KOPT-K1 (cell line): ENCODE results near the gene TRPV4.
A peak's percentile ranks its signal among the peaks of the same experiment; 100 is the strongest.

Source experiments
- H3K27ac ChIP-seq: fragments of 200-600 bp; sonication (generic); 2 replicates; pipeline ENCODE4 v1.5.1; 2016; ENCODE audit warnings: antibody characterized with exemption, mild to moderate bottlenecking, low read depth, low read length; ENCODE audit not compliant: poor library complexity, severe bottlenecking
- H3K36me3 ChIP-seq: fragments of 200-600 bp; sonication (generic); 2 replicates; pipeline ENCODE4 v1.5.1; 2017; ENCODE audit warnings: antibody characterized with exemption, mild to moderate bottlenecking, low read length, moderate library complexity; ENCODE audit not compliant: insufficient read depth
- H3K9me3 ChIP-seq: fragments of 200-600 bp; sonication (generic); 2 replicates; pipeline ENCODE4 v1.5.1; 2017; ENCODE audit warnings: antibody characterized with exemption, low read length, mild to moderate bottlenecking; ENCODE audit not compliant: insufficient read depth, poor library complexity, severe bottlenecking

TRPV4 gene

GRCh38 chr12:109833307-109834189 lies at the start of gene TRPV4:
TSS of gene TRPV4 (minus strand) at chr12:109833398. CDS start at chr12:109814796, 18,602 bp downstream.
- H3K36me3 ChIP-seq, result no peaks in the 10 kb centered on the region
- no peak within 1 kb of the TSS for H3K27ac ChIP-seq
- H3K9me3 ChIP-seq, result no peaks in the 10 kb centered on the region

- no peaks in the 10 kb centered on the region for H3K9me3 ChIP-seq
- no peak overlapping the region for H3K27ac ChIP-seq
- no peaks in the 10 kb centered on the region for H3K36me3 ChIP-seq
Measured at GRCh38 chr12:109881752-109882151, 48.6 kb upstream of the TRPV4 start.

DNA sequence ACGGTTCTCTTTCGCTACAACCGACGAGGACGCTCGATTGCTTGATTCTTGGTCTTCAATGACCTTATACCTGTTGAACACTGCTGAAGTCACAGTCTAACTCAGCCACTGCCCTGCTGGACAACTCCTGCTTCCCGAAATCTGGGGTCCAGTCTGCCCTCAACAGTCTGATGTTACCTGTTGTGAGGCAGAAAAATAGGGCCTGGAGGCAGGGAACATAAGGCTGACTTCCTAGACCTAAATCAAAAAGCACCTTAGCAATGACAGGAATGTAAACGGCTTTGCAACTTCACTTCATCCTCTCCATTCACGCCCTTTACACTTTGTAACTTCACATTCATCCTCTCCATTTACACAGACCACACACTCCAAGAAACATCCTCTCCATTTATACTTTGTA lies 47.7 kb upstream of the TRPV4 start:
- Histone ChIP-seq H3K9me3 (no peaks in the 10 kb centered on the region), H3K36me3 (no peaks in the 10 kb centered on the region), H3K27ac (peak overlapping the region; percentile 23)

DNA sequence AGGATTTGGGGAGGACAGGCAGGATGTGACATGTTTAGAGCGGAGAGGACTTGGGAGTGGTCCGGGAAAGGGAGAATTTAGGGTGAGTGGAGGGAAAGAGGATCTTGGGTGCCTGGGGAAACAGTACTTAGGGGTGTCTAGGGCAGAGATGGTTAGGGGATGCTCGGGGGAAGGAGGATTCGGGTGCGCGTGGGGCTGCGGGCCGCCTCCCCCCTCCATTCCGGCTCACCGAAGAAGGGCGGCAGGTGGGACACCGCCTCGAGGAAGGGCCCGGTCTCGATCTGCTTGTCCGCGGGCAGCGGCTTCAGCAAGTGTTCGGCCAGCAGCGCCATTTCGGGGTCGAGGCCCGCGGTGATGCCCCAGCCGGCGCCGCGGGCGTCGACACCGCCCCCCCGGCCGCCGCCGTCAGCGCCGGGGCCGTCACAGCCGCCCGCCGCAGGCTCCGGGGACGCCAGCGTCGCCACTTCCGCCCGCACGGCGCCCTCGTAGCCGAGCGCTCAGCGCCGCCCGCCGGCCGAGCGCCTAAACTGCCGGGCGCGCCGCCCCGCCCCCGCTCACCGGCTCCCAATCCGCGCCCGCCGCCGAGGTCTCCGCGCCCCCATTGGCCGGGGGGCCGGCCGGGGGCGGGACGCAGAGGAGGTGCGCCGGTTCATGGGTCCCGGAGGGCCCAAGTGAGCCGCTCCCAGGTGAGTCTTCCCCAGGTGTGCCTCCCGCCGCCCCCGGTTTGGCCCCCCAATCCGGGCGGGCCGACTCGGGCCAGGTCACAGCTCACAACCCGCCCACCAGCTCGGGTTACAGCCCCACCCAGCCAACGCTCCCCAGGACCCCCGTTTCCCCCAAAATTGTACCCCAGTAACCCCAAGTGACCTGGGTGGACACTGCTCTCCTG lies 47.1 kb upstream of the TRPV4 start, which contains the start of gene GLTP:
GLTP (minus strand) TSS at position 499 of the 889 bp plus-strand sequence; CDS start at position 332, 167 bp downstream.
- H3K9me3 ChIP-seq, result no peaks in the 10 kb centered on the region
- H3K27ac ChIP-seq, result peak within 1 kb of the TSS; percentile 49
- no peaks in the 10 kb centered on the region for H3K36me3 ChIP-seq

- Histone ChIP-seq H3K36me3 (no peaks in the 10 kb centered on the region), H3K27ac (peak overlapping the region; percentile 49), H3K9me3 (no peaks in the 10 kb centered on the region)
Measured at GRCh38 chr12:109879351-109880042, 46.3 kb upstream of the TRPV4 start.

- no peak overlapping the region for H3K27ac ChIP-seq
Measured at GRCh38 chr12:109878749-109879148, 45.6 kb upstream of the TRPV4 start.

DNA sequence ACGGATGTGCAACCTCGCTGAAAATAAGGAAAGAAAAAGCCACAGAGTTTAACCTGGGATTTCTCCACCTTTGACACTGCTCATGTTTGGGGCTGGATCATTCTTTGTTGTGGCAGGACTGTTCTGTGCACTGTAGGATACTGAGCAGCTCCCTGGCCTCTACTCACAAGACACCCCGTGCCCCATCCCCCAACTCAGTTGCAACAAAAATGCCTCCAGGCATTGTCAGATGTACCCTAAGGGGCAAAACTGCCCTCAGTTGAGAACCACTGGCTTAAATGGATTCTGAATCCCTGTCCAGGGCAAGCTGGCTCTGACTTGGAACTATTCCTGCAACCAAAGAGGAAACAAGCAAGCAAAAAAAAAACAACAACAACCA lies 45.0 kb upstream of the TRPV4 start:
- no peaks in the 10 kb centered on the region for H3K36me3 ChIP-seq
- no peaks in the 10 kb centered on the region for H3K9me3 ChIP-seq
- no peak overlapping the region for H3K27ac ChIP-seq

More at GRCh38 chr12:109878749-109879148, 45.6 kb upstream of the TRPV4 start:
- H3K36me3 ChIP-seq, result no peaks in the 10 kb centered on the region
- H3K9me3 ChIP-seq, result no peaks in the 10 kb centered on the region

DNA sequence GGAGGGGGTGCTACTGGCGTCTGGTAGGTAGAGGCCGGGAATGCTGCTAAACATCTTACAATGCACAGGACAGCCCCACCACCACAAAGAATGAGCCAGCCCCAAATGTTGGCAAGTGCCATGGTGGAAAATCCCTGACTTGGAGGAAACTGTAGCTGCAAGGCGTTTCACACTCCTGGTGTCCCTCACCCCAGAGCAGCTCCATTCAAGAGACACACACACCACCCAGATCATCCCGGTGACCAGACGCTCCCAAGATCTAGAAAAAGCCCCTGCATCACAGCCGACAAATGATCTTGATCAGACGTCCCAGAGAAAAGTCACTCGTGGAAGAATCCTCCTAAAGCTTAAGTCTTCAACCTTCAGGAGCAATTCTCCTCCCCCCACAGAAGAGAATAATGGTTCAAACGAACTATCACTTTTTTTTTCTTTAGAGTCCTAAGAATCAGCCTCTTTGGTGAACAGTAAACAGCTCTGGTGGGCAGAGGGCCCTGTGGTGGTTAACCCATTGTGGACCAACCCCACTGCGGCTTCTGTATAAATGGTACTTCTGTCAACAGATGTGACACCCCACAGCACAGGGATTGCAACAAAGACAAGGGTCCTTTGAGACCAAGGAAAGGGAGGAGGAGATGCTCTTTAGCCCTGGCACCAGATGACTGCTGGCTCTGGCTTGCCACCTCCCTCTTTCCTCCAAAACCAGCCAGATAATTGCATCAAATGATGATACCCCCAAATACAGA lies 44.5 kb upstream of the TRPV4 start:
- Histone ChIP-seq H3K9me3 (no peaks in the 10 kb centered on the region), H3K27ac (no peak overlapping the region), H3K36me3 (no peaks in the 10 kb centered on the region)

GRCh38 chr12:109876406-109876805 lies 43.2 kb upstream of the TRPV4 start:
- Histone ChIP-seq H3K9me3 (no peaks in the 10 kb centered on the region), H3K27ac (no peak overlapping the region), H3K36me3 (0 out of 2 replicates have a peak, but pooled peaks cover 3% of the 10 kb centered on the region)

GRCh38 chr12:109875572-109876131 lies 42.5 kb upstream of the TRPV4 start:
- Histone ChIP-seq H3K9me3 (no peaks in the 10 kb centered on the region), H3K36me3 (0 out of 2 replicates have a peak, but pooled peaks cover 3% of the 10 kb centered on the region), H3K27ac (no peak overlapping the region)

GRCh38 chr12:109873653-109874052 lies 40.5 kb upstream of the TRPV4 start:
- no peak overlapping the region for H3K27ac ChIP-seq
- H3K9me3 ChIP-seq, result no peaks in the 10 kb centered on the region
- 0 out of 2 replicates have a peak, but pooled peaks cover 3% of the 10 kb centered on the region for H3K36me3 ChIP-seq

DNA sequence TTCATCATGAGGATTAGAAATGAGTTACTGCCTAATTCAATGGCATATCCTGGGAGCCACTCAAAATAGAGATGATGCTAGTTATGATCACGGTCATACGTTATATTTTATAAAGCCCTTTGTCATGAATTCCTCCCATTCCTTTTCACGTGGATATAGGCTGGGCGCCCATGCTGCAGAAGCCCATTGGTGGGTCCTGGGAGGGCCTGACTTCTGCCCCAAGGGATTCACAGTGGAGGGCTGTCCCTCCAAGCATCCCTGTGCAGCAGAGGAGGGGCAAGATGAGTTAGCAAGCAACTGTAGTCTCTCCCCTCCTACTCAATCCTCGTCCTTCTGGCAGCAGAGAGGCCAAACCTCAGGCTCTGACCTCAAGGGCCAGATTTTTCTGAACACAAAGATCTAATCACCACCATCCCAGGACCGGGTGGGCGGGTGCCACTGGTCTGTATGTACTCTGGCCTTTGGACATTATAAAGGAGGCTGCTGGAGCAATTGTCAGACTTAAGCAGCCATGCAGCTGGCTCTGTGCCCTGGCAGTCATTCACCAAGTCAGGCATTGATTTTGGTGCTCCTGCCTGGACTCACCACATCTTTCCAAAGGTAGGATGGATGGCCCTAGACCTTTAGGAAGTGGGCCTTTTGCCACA lies 38.6 kb upstream of the TRPV4 start:
- no peak overlapping the region for H3K27ac ChIP-seq
- H3K9me3 ChIP-seq, result no peaks in the 10 kb centered on the region
- 0 out of 2 replicates have a peak, but pooled peaks cover 3% of the 10 kb centered on the region for H3K36me3 ChIP-seq

DNA sequence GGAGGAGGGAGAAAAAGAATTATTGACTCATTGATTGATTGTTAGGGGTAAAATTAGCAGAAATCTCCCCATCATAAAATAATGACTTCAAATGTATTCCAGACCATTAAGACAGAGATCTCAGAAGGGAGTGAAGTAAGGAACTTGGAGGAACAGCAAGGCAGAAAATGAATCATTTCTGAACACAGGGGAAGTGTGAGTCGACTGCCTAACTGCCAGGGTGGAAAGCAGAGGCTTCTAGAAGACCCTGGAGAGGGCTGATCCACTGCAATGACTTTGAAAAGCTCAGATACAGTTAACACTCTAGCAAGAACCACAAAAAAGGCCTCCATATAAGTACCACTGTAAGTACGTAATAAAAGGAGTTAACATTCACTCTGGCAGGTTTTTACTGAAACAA lies 37.5 kb upstream of the TRPV4 start:
- Histone ChIP-seq H3K9me3 (no peaks in the 10 kb centered on the region), H3K36me3 (0 out of 2 replicates have a peak, but pooled peaks cover 3% of the 10 kb centered on the region), H3K27ac (no peak overlapping the region)
